Smooth muscle cell (in vitro differentiated cells): ENCODE measurements around the gene ZNF85. TPM values are rescaled to one million over a fixed set of nuclear protein-coding genes. Genes with fewer than 3 reads are reported as not detected.

ENCODE experiments used
- DNase-seq: peaks from one replicate; lab custom pipeline; 2025; ENCODE audit not compliant: unreplicated experiment; lab: John Stamatoyannopoulos, UW
- H2AFZ ChIP-seq: fragments of 200-600 bp; sonication (generic); 2 replicates; pipeline ENCODE4 v1.6.0; 2016; ENCODE audit warnings: antibody characterized with exemption, low read depth, mild to moderate bottlenecking
- H3F3A ChIP-seq: fragments of 200-600 bp; sonication (generic); 2 replicates; pipeline ENCODE4 v1.6.0; 2017; ENCODE audit warnings: antibody characterized with exemption, low read depth
- H3K27ac ChIP-seq: fragments of 200-600 bp; sonication (generic); 2 replicates; pipeline ENCODE4 v1.5.1; 2016; ENCODE audit warnings: low read depth, mild to moderate bottlenecking
- H3K27me3 ChIP-seq: fragments of 200-600 bp; sonication (generic); 2 replicates; pipeline ENCODE4 v1.6.1; 2016; ENCODE audit warnings: low read depth, mild to moderate bottlenecking
- H3K36me3 ChIP-seq: fragments of 200-600 bp; sonication (generic); 2 replicates; pipeline ENCODE4 v1.5.1; 2016; ENCODE audit warnings: low read depth
- H3K4me1 ChIP-seq: fragments of 200-600 bp; sonication (generic); 2 replicates; pipeline ENCODE4 v1.5.1; 2016; ENCODE audit warnings: low read depth
- H3K4me2 ChIP-seq: fragments of 200-600 bp; sonication (generic); 2 replicates; pipeline ENCODE4 v1.6.0; 2016; ENCODE audit warnings: mild to moderate bottlenecking
- H3K4me3 ChIP-seq: fragments of 200-600 bp; sonication (generic); 2 replicates; pipeline ENCODE4 v1.5.1; 2016; ENCODE audit warnings: mild to moderate bottlenecking
- H3K79me2 ChIP-seq: fragments of 200-600 bp; sonication (generic); 2 replicates; pipeline ENCODE4 v1.6.0; 2016; ENCODE audit warnings: low read depth, mild to moderate bottlenecking
- H3K9ac ChIP-seq: fragments of 200-600 bp; sonication (generic); 2 replicates; pipeline ENCODE4 v1.6.0; 2016; ENCODE audit warnings: low read depth
- H3K9me3 ChIP-seq: fragments of 200-600 bp; sonication (generic); replicated peaks from 2 replicates; pipeline ENCODE4 v1.5.1; 2016; ENCODE audit warnings: low read depth
- H4K20me1 ChIP-seq: fragments of 200-600 bp; sonication (generic); 2 replicates; pipeline ENCODE4 v1.6.0; 2016; ENCODE audit warnings: low read depth
- WGBS: methylation state at CpG from one replicate; pipeline ENCODE4 v1.1.7; 2016; ENCODE audit warnings: low lambda C conversion rate; 5-methylcytosine and 5-hydroxymethylcytosine counted together
- polyA plus RNA-seq: library from polyadenylated mRNA; unstranded; fragments of >200 nt; fragmentation: Nextera tagmentation; extraction: Ambion mirVana; gene quantifications from 2 replicates; pipeline ENCODE4 v1.2.1, GENCODE V29; 2016
- total RNA-seq: library from RNA; depleted of rRNA; stranded (reverse); fragments of >200 nt; gene quantifications from 2 replicates; pipeline ENCODE4 v1.2.3, GENCODE V29; 2014
- TF ChIP-seq, protein P1 (sequence below): fragments of 200-600 bp; sonication (generic); IDR thresholded peaks from 2 replicates; pipeline ENCODE4 v1.5.1; 2017; ENCODE audit warnings: borderline replicate concordance, mild to moderate bottlenecking, antibody characterized with exemption; ENCODE audit not compliant: insufficient read depth, poor library complexity, severe bottlenecking

ZNF85 gene
- total RNA-seq (14.7 and 16.3 TPM in 2 replicates), polyA plus RNA-seq (7.1 and 7.9 TPM in 2 replicates)

DNA sequence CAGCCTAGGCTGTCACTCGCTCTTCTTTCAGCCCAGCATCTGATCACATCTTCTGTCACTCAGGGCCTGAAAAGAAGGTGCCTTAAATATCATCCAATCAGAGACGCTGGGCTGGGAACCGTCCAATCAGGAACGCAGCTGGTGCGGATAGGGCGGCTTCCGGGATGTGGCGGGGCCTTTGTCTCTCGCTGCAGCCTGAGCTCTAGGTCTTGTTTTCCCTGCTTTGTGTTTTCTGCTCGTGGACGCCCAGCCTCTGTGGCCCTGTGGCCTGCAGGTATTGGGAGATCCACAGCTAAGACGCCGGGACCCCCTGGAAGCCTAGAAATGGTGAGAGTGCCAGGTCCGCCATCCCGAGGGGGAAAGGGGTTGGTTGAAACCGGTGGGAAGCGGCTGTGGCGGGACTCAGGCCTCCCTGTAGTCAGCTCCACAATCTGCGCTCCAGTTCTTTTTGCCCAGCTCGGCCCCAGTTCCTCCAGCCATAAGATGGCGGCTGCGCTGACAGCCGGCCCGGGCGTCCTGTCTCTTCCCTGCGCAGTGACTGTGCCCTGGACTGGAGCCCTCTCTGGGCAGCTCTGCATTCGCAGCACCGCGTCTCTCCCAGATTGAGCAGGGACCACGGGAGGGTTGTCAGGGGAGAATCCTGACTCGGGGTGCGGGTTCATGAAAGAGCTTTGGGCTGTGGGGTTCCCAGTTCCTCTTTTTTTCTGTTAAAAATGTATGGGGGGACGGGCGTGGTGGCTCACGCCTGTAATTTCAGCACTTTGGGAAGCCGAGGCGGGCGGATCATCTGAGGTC lies at the start of gene ZNF85:
Gene ZNF85 (plus strand): TSS at position 175 of the 795 bp plus-strand sequence. CDS start 150 bp downstream, at position 325.
- WGBS, result under 1% methylated on average over 38 of the region's 38 CpGs
- Histone ChIP-seq H3K27ac (peak within 1 kb of the TSS; percentile 84), H3K4me3 (peak within 1 kb of the TSS; percentile 92), H3K36me3 (no peaks in the 10 kb centered on the region), H2AFZ (peak within 1 kb of the TSS; percentile 92), H3K4me1 (peaks cover 20% of the 10 kb centered on the region), H3K79me2 (peaks cover 34% of the 10 kb centered on the region), H3K9ac (peak within 1 kb of the TSS; percentile 85), H3F3A (no peaks in the 10 kb centered on the region), H3K9me3 (no peaks in the 10 kb centered on the region), H3K27me3 (no peaks in the 10 kb centered on the region), H3K4me2 (peak within 1 kb of the TSS; percentile 90), H4K20me1 (no peaks in the 10 kb centered on the region)
- TF ChIP-seq, protein P1, sequence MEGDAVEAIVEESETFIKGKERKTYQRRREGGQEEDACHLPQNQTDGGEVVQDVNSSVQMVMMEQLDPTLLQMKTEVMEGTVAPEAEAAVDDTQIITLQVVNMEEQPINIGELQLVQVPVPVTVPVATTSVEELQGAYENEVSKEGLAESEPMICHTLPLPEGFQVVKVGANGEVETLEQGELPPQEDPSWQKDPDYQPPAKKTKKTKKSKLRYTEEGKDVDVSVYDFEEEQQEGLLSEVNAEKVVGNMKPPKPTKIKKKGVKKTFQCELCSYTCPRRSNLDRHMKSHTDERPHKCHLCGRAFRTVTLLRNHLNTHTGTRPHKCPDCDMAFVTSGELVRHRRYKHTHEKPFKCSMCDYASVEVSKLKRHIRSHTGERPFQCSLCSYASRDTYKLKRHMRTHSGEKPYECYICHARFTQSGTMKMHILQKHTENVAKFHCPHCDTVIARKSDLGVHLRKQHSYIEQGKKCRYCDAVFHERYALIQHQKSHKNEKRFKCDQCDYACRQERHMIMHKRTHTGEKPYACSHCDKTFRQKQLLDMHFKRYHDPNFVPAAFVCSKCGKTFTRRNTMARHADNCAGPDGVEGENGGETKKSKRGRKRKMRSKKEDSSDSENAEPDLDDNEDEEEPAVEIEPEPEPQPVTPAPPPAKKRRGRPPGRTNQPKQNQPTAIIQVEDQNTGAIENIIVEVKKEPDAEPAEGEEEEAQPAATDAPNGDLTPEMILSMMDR, result no peak
- DNase-seq, result peak; percentile 79

DNA sequence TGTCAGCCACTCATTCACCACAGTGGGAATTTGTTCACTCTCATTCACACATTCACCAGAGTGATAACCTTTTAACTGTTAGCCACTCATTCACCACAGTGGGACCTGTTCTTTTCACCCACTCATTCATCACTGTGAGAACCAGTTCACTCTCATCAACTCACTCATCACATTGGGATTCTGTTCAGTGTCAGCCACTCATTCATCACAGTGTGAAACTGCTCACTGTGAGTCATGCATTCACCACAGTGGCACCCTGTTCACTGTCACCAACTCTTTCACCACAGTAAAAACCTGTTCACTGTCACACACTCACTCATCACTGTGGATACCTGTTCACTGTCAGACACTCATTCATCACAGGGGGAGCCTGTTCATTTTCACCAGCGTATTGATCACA lies 43.5 kb upstream of the ZNF85 start:
- DNase-seq, result no peak
- H3K9ac ChIP-seq, result no peak overlapping the region
- 74% methylated on average over 1 of the region's 1 CpG for WGBS
- H3K4me3 ChIP-seq, result no peak overlapping the region
- peaks cover 4% of the 10 kb centered on the region for H3K9me3 ChIP-seq
- H2AFZ ChIP-seq, result no peak overlapping the region
- H4K20me1 ChIP-seq, result no peaks in the 10 kb centered on the region
- H3K27ac ChIP-seq, result no peak overlapping the region
- TF ChIP-seq, protein P1, result no peak
- no peaks in the 10 kb centered on the region for H3K79me2 ChIP-seq
- H3F3A ChIP-seq, result no peaks in the 10 kb centered on the region
- no peaks in the 10 kb centered on the region for H3K4me1 ChIP-seq
- H3K36me3 ChIP-seq, result no peaks in the 10 kb centered on the region
- H3K4me2 ChIP-seq, result no peak overlapping the region
- H3K27me3 ChIP-seq, result no peaks in the 10 kb centered on the region

- H3K9ac ChIP-seq, result no peak overlapping the region
- no peak overlapping the region for H3K27ac ChIP-seq
- no peaks in the 10 kb centered on the region for H3K9me3 ChIP-seq
- no peak overlapping the region for H2AFZ ChIP-seq
- H3K4me3 ChIP-seq, result no peak overlapping the region
- no peak overlapping the region for H3K4me2 ChIP-seq
- WGBS, result 70% methylated on average over 3 of the region's 3 CpGs
- H3K27me3 ChIP-seq, result no peaks in the 10 kb centered on the region
- DNase-seq, result no peak
- no peaks in the 10 kb centered on the region for H3F3A ChIP-seq
- TF ChIP-seq, protein P1, result no peak
- H3K4me1 ChIP-seq, result no peaks in the 10 kb centered on the region
- no peaks in the 10 kb centered on the region for H3K79me2 ChIP-seq
- no peaks in the 10 kb centered on the region for H4K20me1 ChIP-seq
- no peaks in the 10 kb centered on the region for H3K36me3 ChIP-seq
Measured at GRCh38 chr19:20912973-20913372, 10.1 kb upstream of the ZNF85 start.

DNA sequence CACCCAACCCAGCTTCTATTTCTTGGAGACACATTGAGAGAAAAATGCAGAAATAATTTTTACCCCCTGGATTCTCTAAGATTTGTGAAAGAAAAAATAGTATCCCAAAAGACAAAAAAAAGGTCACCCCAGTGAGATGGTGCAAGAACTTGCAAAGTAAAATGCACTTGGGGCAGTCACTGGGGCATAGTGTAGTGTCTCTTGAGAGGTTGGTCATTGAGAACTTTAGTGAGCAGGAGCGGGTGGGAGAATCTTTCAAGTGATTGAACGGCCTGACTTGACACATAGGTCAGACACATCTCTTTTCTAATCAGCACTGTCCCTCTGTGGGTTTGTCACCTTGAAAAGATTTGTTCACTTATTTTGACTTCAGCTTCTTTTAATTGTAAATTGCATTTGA lies 2.4 kb downstream of the ZNF85 start:
- Histone ChIP-seq H3K79me2 (peaks cover 41% of the 10 kb centered on the region), H3K27ac (no peak overlapping the region), H4K20me1 (no peaks in the 10 kb centered on the region), H3K36me3 (no peaks in the 10 kb centered on the region), H3F3A (no peaks in the 10 kb centered on the region), H3K4me3 (no peak overlapping the region), H3K27me3 (no peaks in the 10 kb centered on the region), H3K4me2 (no peak overlapping the region), H3K9ac (no peak overlapping the region), H2AFZ (no peak overlapping the region), H3K4me1 (peaks cover 20% of the 10 kb centered on the region), H3K9me3 (no peaks in the 10 kb centered on the region)
- TF ChIP-seq, protein P1, result no peak
- DNase-seq, result no peak
- 100% methylated on average over 2 of the region's 2 CpGs for WGBS
